Liver (tissue), 3 donors: ENCODE results near the gene C10orf105.

Experiments used
- EGR1 ChIP-seq, 2 donors: IDR thresholded peaks; 2 replicates each; pipeline ENCODE4 v1.6.1; 2016 to 2018; ENCODE audit warnings: antibody characterized with exemption in 2 of 2, low read depth in 2 of 2
- FOXA1 ChIP-seq: IDR thresholded peaks from 2 replicates; pipeline ENCODE4 v1.6.1; 2016; ENCODE audit warnings: antibody characterized with exemption
- GABPA ChIP-seq, 2 donors: IDR thresholded peaks in 1 of 2; conservative IDR thresholded peaks in 1 of 2; 2 replicates each; pipeline ENCODE4 v1.6.1; 2016; ENCODE audit warnings: antibody characterized with exemption in 2 of 2, mild to moderate bottlenecking in 1 of 2, moderate library complexity in 1 of 2
- NR2F2 ChIP-seq: IDR thresholded peaks from 2 replicates; pipeline ENCODE4 v1.6.1; 2016; ENCODE audit warnings: antibody characterized with exemption
- RAD21 ChIP-seq, 2 donors: IDR thresholded peaks; 2 replicates each; pipeline ENCODE4 v1.6.1; 2016; ENCODE audit warnings: antibody characterized with exemption in 2 of 2, mild to moderate bottlenecking in 2 of 2
- REST ChIP-seq: IDR thresholded peaks from 2 replicates; pipeline ENCODE4 v1.6.1; 2016; ENCODE audit warnings: antibody characterized with exemption, mild to moderate bottlenecking
- RXRA ChIP-seq, 2 donors: IDR thresholded peaks; 2 replicates each; pipeline ENCODE4 v1.6.1; 2017 to 2018; ENCODE audit warnings: antibody characterized with exemption in 2 of 2, mild to moderate bottlenecking in 1 of 2
- SP1 ChIP-seq: IDR thresholded peaks from 2 replicates; pipeline ENCODE4 v1.6.1; 2018; ENCODE audit warnings: antibody characterized with exemption, mild to moderate bottlenecking
- TAF1 ChIP-seq: conservative IDR thresholded peaks from 2 replicates; pipeline ENCODE4 v1.6.1; 2016; ENCODE audit warnings: antibody characterized with exemption, mild to moderate bottlenecking
- YY1 ChIP-seq: IDR thresholded peaks from 2 replicates; pipeline ENCODE4 v1.6.1; 2016; ENCODE audit warnings: antibody characterized with exemption, mild to moderate bottlenecking
- TF ChIP-seq, protein P1 (sequence below): fragments of 150-350 bp; IDR thresholded peaks from 2 replicates; pipeline ENCODE4 v1.5.1; 2017; ENCODE audit warnings: improper control_type of control experiment, low read depth, low read length; ENCODE audit not compliant: missing input control
- TF ChIP-seq, protein P2 (sequence below): IDR thresholded peaks from 2 replicates; pipeline ENCODE4 v1.6.1; 2016; ENCODE audit warnings: antibody characterized with exemption
- TF ChIP-seq, protein P3 (sequence below): IDR thresholded peaks from 2 replicates; pipeline ENCODE4 v1.6.1; 2016; ENCODE audit warnings: antibody characterized with exemption
- donor health status: healthy.
- donor health status: healthy.

DNA sequence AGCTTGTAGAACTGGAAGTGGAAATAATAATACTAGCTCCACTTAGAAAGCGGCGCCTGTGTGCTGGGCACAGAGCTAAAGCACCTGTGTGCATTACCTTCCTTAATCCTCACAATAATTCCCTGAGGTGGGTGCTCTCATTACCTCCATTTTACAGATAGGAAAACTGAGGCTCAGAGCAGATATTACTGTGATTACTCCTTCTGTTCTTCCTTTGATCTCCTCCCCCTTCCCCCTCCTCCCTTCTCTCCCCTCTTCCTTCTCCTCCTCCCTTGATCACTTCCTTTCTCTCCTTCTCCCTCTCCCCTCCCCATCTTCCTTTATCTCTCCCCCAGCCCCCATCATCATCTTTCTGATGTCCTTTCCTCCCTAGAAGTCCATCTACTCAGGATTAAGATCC lies 55.0 kb downstream of the C10orf105 start:
- TF ChIP-seq YY1 (no peak), SP1 (no peak), TAF1 (no peak), EGR1 (IDR thresholded peaks at IDR 0.05; ENCODE audit: low read depth in 2 of 2) (no peak), RAD21 (IDR thresholded peaks at IDR 0.05) (no peak), RXRA (IDR thresholded peaks at IDR 0.05) (no peak), REST (no peak), NR2F2 (no peak), FOXA1 (no peak), GABPA (IDR thresholded peaks at IDR 0.05 in 1 of 2, conservative IDR thresholded peaks at IDR 0.05 in 1 of 2) (no peak)
- TF ChIP-seq, protein P1, sequence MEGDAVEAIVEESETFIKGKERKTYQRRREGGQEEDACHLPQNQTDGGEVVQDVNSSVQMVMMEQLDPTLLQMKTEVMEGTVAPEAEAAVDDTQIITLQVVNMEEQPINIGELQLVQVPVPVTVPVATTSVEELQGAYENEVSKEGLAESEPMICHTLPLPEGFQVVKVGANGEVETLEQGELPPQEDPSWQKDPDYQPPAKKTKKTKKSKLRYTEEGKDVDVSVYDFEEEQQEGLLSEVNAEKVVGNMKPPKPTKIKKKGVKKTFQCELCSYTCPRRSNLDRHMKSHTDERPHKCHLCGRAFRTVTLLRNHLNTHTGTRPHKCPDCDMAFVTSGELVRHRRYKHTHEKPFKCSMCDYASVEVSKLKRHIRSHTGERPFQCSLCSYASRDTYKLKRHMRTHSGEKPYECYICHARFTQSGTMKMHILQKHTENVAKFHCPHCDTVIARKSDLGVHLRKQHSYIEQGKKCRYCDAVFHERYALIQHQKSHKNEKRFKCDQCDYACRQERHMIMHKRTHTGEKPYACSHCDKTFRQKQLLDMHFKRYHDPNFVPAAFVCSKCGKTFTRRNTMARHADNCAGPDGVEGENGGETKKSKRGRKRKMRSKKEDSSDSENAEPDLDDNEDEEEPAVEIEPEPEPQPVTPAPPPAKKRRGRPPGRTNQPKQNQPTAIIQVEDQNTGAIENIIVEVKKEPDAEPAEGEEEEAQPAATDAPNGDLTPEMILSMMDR = no peak
- TF ChIP-seq, protein P2, sequence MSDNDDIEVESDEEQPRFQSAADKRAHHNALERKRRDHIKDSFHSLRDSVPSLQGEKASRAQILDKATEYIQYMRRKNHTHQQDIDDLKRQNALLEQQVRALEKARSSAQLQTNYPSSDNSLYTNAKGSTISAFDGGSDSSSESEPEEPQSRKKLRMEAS = no peak
- TF ChIP-seq, protein P3, sequence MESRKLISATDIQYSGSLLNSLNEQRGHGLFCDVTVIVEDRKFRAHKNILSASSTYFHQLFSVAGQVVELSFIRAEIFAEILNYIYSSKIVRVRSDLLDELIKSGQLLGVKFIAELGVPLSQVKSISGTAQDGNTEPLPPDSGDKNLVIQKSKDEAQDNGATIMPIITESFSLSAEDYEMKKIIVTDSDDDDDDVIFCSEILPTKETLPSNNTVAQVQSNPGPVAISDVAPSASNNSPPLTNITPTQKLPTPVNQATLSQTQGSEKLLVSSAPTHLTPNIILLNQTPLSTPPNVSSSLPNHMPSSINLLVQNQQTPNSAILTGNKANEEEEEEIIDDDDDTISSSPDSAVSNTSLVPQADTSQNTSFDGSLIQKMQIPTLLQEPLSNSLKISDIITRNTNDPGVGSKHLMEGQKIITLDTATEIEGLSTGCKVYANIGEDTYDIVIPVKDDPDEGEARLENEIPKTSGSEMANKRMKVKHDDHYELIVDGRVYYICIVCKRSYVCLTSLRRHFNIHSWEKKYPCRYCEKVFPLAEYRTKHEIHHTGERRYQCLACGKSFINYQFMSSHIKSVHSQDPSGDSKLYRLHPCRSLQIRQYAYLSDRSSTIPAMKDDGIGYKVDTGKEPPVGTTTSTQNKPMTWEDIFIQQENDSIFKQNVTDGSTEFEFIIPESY = no peak
